ENCODE results near the gene USP34.
"Not testable (repeated sequence)": the region's sequence is repeated elsewhere in the genome, so short reads cannot be mapped to it uniquely, and the experiment has no call there.

Gene USP34

DNA sequence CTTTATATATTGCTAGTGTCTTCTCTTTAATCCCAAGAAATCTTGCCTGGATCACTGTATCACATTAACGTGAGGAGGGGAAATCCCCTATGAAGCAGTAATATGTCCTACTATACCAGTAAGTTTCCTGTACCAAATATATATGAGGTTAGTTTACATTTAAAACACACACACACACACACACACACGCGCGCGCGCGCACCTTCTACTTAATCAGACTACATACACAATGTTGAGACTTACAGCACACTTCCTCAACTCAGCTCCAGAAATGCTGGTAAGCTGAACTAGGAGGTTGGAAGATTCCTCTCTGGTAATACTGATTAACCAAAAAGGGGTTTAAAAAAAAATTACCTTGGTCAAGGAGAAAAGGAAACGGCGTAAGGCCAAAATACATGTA is 49.3 kb downstream of the USP34 start:
- DNase-seq = peak; percentile 22

DNA sequence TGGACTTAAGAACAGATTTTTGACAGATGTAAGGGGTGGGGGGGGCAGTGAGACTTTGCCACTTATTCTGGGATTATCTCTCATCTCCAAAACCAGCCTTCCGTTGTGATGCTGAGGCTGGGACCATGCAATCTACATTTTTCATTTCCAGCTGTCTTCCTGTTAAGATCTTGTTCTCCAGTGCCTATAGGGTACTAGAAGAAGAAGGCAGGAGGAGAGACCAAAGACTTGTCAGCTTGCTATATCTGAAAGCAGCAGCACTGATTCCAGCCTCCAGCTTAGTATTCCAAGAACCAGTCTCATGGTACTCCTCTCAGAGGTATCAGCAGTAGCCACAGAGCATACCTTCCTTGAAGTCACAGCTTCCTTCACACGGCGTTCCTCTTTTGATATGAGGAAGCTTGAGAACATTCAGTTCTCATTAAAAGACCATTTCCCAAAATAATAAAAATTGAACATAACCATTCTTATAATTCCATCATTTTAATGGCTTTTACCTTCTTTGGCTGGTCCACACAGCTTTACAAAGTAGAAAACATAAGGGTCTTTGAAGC is 49.8 kb downstream of the USP34 start:
- DNase-seq = no peak

DNA sequence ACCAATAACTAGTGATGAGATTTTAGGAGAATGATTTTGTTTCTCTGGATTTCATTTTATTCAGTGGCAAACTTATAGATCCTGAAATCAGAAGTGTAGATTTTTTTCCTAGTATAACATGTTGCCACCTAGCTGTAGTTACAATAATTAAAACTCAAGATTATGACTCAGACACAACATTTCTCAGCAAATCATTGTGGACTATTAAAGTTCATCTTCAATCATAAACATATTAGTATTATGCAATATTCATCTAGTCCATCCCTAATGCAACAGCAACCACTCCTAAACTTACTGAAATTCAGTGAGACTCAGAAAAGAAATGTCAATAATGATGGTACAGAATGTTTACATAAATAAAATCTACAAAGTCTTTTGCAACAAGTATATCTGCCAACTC is 51.3 kb downstream of the USP34 start:
- DNase-seq = no peak

DNA sequence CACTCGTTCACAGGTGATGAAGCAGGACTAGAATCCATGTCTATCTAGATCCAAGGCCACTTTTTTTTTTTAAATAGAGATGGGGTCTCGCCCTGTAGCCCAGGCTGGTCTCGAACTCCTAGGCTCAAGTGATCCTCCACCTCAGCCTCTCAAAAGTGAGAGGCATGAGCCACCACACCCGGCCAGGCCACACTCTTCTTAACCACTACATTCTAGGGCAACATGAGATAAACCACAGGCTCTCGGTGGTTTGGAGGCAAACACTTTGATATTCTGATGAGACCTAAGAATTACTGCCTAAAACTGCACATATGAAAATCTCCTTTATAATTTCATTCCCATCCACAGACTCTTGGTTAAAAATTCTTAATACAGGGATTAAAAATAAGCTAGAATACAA is 51.8 kb downstream of the USP34 start:
- DNase-seq = peak; percentile 30

DNA sequence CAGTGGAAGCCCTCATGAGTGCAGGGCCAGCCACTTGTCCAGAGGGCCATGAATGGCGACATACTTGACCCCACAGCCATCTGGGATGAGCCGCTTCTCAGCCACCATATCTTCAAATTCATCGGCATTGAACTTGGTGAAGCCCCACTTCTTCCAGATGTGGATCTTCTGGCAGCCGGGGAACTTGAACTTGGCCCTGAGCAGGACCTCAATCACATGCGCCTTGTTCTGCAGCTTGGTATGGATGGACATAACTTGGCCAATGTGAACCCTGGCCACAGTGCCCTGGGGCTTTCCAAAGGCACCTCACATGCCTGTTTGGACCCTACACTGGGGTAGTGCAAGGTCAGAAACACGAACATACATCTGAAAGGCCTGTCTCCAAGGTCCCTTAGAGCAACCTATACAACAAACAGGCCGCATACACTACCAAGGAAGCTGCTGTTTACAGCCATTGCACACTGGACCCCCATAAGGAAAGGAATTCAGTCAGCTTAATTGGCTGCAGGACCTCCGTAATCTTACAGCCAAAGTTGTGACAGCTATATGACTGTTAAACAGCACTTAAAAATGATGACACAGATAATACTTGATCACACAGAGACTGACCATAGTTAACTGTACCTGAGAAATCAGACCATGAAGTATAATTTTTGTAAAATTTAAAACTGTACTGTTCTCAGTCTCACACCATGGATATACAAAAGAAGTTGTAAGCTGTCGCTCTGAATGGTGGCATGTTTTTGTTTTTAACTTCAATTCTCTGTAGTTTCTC is 53.8 kb downstream of the USP34 start:
- no peak for DNase-seq

DNA sequence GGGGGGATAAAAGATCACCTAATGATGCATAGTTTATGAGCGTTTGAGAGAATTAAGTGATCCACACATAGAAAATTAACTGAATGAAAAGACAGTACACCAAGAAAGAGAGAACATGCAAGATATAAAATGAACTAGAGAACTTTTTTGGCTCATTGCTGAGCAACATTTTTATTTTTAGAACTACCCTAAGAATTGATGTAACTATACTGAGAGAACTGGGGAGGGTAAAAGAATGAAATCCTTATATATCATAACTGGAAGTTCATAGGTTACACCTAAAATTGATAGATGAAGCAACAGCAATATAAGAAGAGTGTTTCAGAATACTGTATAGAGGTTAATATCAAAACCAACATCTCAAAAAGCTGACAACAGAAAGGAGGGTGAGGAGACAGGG is 55.6 kb downstream of the USP34 start:
- DNase-seq = no peak

DNA sequence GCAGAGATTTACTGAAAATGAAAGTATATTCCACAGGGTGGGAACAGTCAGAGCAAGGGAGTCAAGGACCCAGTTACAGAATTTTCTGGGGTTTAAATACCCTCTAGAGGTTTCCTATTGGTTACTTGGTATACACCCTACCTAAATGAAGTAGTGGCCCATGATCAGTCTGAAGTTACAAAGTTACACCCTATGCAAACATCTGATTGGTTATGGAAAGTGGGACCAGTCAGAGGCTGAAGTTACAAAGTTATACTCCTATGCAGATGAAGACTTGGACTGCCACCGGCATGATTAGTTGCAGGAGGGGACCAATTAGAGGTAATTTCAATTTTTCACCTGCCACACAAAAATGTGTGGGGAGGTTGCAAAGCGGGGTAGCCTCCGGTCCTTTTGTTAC is 56.2 kb downstream of the USP34 start:
- no peak for DNase-seq

DNA sequence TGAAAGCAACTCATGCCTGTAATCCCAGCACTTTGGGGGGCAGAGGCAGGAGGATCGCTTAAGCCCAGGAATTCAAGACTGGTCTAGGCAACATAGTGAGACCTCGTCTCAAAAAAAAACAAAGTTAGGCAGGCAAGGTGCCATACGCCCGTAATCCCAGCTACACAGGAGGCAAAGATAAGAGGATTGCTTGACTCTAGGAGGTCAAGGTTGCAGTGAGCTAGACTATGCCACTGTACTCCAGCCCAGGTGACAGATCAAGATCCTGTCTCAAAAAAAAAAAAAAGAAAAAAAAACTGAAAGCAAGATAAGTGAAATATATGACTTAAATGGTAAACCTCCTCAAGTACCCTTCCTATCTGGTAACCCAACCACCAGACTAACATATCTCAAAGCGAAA is 59.8 kb downstream of the USP34 start:
- no peak for DNase-seq

DNA sequence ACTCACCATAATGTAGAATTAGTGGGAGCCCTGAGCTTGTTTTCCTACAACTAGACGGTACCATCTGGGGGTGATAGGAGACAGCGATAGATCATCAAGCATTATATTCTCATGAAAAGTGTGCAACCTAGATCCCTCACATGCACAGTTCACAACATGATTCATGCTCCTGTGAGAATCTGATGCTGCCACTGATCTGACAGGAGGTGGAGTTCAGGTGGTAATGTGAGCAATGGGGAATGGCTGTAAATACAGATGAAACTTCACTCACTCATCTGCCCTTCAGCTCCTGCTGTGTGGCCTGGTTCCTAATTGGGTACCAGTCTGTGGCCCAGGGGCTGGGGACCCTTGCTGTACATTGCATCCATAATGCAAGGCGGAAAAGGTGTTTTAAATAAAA is 60.7 kb downstream of the USP34 start:
- DNase-seq = no peak

DNA sequence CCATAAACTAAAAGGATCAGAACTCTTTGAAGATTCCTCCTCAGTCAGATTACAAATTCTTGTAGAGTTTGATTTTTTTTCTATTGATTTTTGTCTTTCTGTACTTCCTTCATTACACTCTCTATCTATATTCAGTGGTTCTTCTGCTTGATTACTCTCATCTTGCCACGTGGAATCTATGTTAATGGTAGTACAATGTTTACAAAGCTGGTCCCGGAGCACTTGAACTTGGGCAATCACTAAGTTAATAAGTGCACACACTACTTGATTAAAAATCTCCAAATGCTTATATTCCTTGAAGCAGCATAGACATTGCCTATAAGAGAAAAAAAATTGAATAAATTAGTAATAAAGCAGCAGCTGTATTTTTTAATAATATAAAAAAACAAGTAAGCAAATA is 65.1 kb downstream of the USP34 start:
- DNase-seq = no peak

DNA sequence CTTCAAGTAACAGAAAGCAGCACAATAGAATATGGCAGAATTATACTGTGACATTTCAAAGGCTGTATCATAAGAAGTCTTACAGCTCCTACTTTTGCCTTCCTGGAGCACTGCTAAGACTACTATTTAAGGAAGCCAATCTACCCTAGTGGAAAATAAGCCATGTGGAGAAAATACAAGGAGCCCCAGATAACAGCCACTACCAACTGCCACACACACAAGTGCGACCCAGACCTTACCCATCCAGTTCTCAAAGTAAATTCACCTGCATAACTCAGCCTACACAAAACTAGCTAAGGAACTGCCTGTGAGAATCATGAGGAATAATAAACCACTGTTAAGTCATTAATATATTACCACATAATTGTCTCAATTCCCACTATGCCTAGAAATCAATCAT is 66.4 kb downstream of the USP34 start:
- no peak for DNase-seq

DNA sequence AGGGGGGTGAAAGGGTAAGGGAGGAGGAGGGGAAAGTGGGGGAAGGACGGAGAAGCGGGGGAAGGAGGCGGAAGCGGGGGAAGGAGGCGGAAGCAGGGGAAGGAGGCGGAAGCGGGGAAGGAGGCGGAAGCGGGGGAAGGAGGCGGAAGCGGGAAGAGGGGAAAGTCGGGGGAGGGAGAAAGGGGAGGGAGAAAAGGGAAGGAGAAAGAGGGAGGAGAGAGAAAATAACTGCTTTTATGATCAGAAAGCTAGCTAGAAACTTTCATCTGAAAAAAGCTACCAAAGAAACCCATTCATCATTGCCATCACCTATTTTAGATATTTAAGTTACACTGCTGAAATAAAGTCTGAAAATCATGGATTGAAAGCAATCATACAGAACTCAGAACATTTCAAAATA is 72.5 kb downstream of the USP34 start:
- DNase-seq = no peak

DNA sequence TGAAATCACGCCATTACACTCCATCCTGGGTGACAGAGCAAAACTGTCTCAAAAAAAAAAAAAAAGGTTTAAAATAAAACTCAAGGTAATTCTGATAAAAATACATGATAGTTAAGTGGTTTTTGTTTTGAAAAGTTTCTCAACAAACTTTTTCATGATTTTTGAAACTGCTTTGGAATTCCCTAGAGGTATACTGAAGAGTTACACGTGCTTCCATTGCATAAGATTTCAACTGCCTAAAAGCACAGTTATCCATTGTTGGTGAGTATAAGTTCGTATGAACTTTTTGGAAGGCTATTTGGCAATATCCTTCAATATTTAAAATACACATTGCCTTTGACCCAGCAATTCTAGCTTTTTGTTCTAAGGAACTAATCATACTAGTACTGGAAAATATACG is 74.9 kb downstream of the USP34 start:
- no peak for DNase-seq

DNA sequence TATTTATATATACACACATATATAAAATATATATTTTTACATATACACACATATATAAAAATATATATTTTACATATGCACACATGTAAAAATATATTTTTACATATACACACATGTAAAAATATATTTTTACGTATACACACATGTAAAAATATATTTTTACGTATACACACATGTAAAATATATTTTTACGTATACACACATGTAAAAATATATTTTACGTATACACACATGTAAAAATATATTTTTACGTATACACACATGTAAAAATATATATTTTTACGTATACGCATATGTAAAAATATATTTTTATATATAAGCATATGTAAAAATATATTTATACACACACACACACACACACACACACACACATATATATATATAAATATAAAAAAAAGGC is 83.3 kb downstream of the USP34 start:
- DNase-seq = not testable (repeated sequence)

DNA sequence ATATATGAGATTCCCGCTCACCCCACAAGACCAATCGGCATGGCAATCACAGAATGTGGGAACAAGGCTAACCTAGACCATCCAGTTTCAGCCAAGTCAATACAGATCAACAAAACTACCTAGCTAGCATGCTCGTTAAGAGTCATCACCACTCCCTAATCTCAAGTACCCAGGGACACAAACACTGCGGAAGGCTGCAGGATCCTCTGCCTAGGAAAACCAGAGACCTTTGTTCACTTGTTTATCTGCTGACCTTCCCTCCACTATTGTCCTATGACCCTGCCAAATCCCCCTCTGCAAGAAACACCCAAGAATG is 90.0 kb downstream of the USP34 start:
- not testable (repeated sequence) for DNase-seq

DNA sequence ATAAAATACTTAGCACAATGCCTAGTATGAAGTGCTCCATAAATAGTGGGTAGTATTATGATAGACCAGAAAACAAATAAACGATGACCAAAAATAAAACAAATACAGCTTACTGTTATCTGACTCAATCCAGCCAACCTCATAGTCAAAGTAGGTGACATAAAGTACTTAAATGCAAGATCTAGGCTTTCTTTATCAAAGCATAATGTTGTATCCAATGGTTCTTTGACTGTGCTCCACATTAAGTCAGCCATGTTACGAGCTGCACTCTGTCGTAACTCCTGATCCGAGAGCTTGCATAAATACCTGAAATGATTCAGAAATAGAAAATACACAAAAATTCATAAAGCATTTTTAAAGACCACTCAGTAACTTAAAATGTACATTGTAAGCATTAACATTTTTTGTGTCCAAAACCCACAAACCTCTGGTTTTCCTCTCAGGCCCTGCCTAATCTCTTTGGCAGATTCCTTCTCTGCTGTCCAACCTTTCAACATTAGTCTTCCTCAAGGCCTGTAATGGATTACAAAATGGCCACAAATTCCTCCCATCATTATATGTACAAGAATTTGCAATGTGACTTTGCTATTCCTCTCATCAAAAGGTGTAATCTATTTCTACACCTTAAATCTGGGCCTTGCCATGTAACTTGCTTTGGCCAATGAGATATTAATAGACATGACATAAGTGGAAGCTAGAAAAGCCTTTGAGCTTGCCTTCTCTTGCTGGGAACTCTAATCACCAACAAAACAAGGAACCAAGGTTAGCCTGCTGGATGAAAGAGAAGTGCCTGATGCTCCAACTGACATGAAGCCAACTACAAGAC is 90.6 kb downstream of the USP34 start:
- no peak for DNase-seq

DNA sequence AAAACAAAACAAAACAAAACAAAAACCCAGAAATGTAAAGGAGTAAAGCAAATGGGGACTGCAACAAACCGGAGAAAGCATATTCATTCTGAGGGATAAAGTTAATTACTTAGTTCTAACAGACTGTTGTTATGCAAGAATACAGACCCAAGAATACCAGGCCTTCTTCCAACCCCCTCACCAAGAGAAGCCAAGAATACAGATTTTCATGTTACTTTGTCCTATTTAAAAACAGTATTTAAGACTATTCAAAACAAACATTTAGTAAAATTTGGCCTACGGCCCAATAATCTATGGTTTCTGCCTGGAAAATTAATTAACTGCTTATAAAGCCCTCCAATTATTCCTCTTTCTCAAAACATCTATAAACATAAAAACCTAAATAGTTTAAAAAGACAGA is 91.4 kb downstream of the USP34 start:
- no peak for DNase-seq

DNA sequence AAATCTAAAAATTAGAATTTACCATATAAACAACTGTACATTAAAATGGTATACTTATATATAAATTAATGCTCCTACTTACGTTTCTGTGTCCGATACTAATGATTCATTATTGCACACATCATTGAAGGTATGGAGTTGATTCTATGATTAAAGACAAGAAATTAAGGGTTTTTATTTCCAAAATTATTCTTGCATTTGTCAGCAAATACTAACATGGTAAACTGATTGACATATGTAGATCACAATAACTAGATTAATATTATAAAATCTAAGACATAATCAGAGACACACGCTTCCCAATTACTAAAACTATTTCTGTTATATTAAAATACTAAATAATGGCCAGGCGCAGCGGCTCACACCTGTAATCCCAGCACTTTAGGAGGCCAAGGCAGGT is 92.6 kb downstream of the USP34 start:
- DNase-seq = no peak

DNA sequence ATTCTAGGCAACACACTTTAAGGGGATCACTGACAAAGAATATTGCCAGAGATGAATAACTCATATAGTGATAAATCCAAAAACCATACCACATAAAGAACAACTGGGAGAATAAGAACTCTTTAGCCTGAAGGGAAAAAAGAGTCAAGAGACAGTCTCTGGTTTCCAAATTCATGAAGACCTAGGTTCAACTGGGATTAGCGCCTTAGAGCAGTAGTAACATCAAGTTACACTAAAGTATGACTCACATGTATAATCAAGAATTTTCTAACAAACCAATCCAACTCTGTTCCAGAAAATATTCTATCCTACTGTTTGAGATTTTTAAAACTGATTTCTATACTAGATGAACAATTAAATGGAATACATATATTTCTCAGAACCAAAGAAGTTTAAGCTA is 93.8 kb downstream of the USP34 start:
- DNase-seq = no peak

DNA sequence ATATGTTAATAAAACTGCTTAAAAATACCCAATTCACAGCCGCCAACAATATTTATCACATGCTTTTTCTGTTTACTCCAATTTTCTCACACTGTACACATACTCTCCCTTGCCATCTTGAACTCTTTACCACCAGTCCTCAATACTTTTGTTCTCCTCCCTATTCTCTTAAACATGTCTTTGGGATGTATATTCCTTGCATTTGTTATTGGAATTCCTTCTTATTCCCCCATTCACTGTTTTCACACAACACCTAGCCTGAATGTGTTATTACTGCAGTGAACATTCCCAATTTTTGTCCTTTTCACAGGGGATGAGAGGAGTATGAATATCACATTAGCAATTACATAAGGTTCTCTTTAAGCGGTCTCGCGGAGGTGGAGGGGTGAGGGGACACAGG is 94.7 kb downstream of the USP34 start:
- DNase-seq = no peak

DNA sequence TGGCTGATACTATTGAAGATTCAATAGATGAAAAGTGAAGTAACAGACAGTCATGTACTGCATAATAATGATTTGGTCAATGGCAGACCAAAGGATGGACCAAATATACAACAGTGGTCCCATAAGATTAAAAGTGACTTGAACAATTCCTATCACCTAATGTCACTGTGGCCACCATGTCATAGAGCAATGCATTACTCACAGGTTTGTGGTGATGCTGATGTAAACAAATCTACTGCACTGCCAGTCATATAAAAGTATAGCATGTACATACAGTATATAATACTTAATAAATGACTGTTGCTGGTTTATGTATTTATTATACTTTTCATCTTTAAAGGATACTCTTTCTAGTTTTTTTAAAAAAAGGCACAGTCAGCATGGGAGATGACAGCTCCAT is 99.9 kb downstream of the USP34 start:
- no peak for DNase-seq

DNA sequence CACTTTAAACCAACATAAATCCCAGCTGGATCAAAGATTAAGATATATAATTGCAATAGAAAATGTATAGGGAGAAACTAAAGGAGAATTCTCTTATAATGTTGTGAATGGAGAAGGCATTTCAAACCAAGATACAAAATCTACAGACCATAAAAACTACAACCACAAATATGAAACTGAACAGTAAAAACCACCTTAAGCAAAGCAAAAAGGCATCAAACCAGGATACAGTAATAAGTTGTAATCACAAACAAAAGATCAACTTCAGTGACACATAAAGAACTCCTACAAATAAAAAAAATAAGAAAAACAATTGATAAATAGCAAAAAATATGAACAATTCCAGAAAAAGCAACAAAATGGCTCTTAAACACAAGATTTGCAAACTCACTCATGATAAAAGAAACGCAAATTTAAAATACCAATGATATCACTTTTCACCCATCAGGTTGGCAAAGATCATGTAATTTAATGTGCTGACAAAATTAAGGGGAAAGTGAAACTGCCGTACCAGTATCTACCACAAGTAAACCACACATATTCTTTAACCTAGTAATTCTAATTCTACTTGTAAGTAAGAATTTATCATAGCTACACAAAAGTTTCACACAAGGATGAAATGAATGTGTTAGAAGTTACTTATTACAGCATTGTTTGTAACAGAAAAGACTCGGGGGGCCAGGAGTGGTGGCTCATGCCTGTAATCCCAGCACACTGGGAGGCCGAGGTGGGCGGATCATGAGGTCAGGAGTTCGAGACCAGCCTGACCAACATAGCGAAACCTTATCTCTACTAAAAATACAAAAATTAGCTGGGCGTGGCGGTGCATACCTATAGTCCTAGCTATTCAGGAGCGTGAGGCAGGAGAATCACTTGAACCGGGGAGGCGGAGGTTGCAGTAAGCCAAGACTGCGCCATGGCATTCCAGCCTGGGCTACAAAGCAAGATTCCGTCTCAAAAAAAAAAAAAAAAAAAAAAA is 101.9 kb downstream of the USP34 start:
- peak; percentile 13 for DNase-seq

DNA sequence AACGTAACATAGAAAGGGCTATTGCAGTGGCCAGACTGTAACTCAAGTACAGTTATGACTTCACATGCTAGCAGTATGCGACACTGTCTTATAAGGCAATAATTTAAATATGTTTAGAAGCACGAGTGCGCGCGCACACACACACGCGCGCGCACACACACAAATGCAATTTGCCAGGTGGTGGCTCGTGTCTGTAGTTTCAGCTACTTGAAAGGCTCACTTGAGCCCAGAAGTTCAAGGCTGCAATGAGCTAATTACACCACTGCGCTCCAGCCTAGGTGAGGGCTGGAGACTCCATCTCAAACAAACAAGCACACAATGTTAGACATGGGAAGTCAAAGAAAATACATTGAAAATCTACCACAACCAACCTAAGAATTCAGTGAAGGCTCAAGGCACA is 103.7 kb downstream of the USP34 start:
- no peak for DNase-seq

All from stimulated activated CD4-positive, alpha-beta T cell treated with anti-CD3 and anti-CD28 coated beads, Interleukin-15, amount 100 ng/mL, for 24 hours (primary cell).